ENCODE data around the gene BRCA2. TPM values are rescaled to one million over a fixed set of nuclear protein-coding genes. Genes with fewer than 3 reads are reported as not detected.

The BRCA2 gene
- total and polyA plus RNA-seq, 2 donors (not counting 1 experiment from before 2014, with no cell fraction given) = 1.2 to 6.0 TPM

- Mint-ChIP-seq H3K27ac (no peak overlapping the region), H3K9me3 (ENCODE audit: insufficient read depth) (no peaks in the 10 kb centered on the region), H3K4me3 (no peak overlapping the region), H3K27me3 (no peaks in the 10 kb centered on the region), H3K4me1 (no peaks in the 10 kb centered on the region)
- Histone ChIP-seq H4K20me1 (ENCODE audit: control insufficient read depth, insufficient read depth, low read length, poor library complexity, severe bottlenecking) (no peaks in the 10 kb centered on the region), H3K27me3 (replicated peaks in 1 of 4; ENCODE audit: control extremely low read depth in 1 of 4, control insufficient read depth in 3 of 4, insufficient read depth in 4 of 4, low read length in 3 of 4) (no peaks in the 10 kb centered on the region), H3K9me3 (ENCODE audit: control extremely low read depth in 1 of 3, control insufficient read depth in 2 of 3, insufficient read depth in 1 of 3, low read length in 2 of 3) (no peaks in the 10 kb centered on the region), H3K4me2 (replicated peaks; ENCODE audit: low read depth, low read length, poor library complexity, severe bottlenecking) (no peak overlapping the region), H3K9ac (ENCODE audit: low read length) (no peak overlapping the region), H2AFZ (ENCODE audit: insufficient read depth, low read depth, low read length, poor library complexity, severe bottlenecking) (no peak overlapping the region), H3K4me3 (ENCODE audit: control extremely low read depth in 1 of 5, extremely low read depth in 1 of 5, insufficient read depth in 1 of 5, low read depth in 2 of 5, low read length in 4 of 5) (no peak overlapping the region), H3K36me3 (replicated peaks in 1 of 2; ENCODE audit: control extremely low read depth in 1 of 2, control insufficient read depth in 1 of 2, extremely low read depth in 1 of 2, insufficient read depth in 2 of 2, low read length in 1 of 2) (no peaks in the 10 kb centered on the region), H3K79me2 (ENCODE audit: control insufficient read depth, insufficient read depth, low read length) (no peaks in the 10 kb centered on the region), H3K4me1 (ENCODE audit: control insufficient read depth in 2 of 2, insufficient read depth in 2 of 2, low read length in 2 of 2) (no peaks in the 10 kb centered on the region), H3K27ac (ENCODE audit: low read length in 2 of 2) (no peak overlapping the region)
- POLR2A ChIA-PET = no interaction called here
- WGBS (ENCODE audit: insufficient coverage) = 86% methylated on average over 2 of the region's 2 CpGs
- intact Hi-C loops (cut with micrococcal nuclease) = no loop called here
- DNase-seq (no peak), ATAC-seq (ENCODE audit: low read depth) (no peak)
- CTCF ChIA-PET = no interaction called here
- TF ChIP-seq CTCF (IDR thresholded peaks at IDR 0.05) (no peak), EZH2 (IDR thresholded peaks at IDR 0.05; ENCODE audit: borderline replicate concordance, insufficient read depth, low read depth, low read length, poor library complexity, severe bottlenecking) (no peak)
Observed at GRCh38 chr13:32384702-32385101, 69.4 kb downstream of the BRCA2 start.

- no peaks in the 10 kb centered on the region for H3K27me3 ChIP-seq (replicated peaks in 1 of 4; ENCODE audit: control extremely low read depth in 1 of 4, control insufficient read depth in 3 of 4, insufficient read depth in 4 of 4, low read length in 3 of 4)
- no peak overlapping the region for H3K9ac ChIP-seq (ENCODE audit: low read length)
- no peak for TF ChIP-seq CTCF (IDR thresholded peaks at IDR 0.05)
- CTCF ChIA-PET = no interaction called here
- no peak overlapping the region for H3K4me2 ChIP-seq (replicated peaks; ENCODE audit: low read depth, low read length, poor library complexity, severe bottlenecking)
- peaks cover 0 to 3% of the 10 kb centered on the region in 2 donors for H3K4me1 ChIP-seq (ENCODE audit: control insufficient read depth in 2 of 2, insufficient read depth in 2 of 2, low read length in 2 of 2)
- POLR2A ChIA-PET = no interaction called here
- Mint-ChIP-seq H3K4me1 (peaks cover 3% of the 10 kb centered on the region), H3K9me3 (ENCODE audit: insufficient read depth) (no peaks in the 10 kb centered on the region), H3K4me3 (no peak overlapping the region), H3K27me3 (no peaks in the 10 kb centered on the region), H3K27ac (no peak overlapping the region)
- no peak overlapping the region for H3K4me3 ChIP-seq (ENCODE audit: control extremely low read depth in 1 of 5, extremely low read depth in 1 of 5, insufficient read depth in 1 of 5, low read depth in 2 of 5, low read length in 4 of 5)
- H3K79me2 ChIP-seq (ENCODE audit: control insufficient read depth, insufficient read depth, low read length) = no peaks in the 10 kb centered on the region
- H4K20me1 ChIP-seq (ENCODE audit: control insufficient read depth, insufficient read depth, low read length, poor library complexity, severe bottlenecking) = no peaks in the 10 kb centered on the region
- intact Hi-C loops (cut with micrococcal nuclease) = no loop called here
- ATAC-seq (ENCODE audit: low read depth) (no peak), DNase-seq (no peak)
- H2AFZ ChIP-seq (ENCODE audit: insufficient read depth, low read depth, low read length, poor library complexity, severe bottlenecking) = no peak overlapping the region
- no peaks in the 10 kb centered on the region for H3K9me3 ChIP-seq (ENCODE audit: control extremely low read depth in 1 of 3, control insufficient read depth in 2 of 3, insufficient read depth in 1 of 3, low read length in 2 of 3)
- no peak overlapping the region for H3K27ac ChIP-seq (ENCODE audit: low read length in 2 of 2)
- H3K36me3 ChIP-seq (replicated peaks in 1 of 2; ENCODE audit: control extremely low read depth in 1 of 2, control insufficient read depth in 1 of 2, extremely low read depth in 1 of 2, insufficient read depth in 2 of 2, low read length in 1 of 2) = no peaks in the 10 kb centered on the region
Observed at GRCh38 chr13:32385410-32385809, 70.1 kb downstream of the BRCA2 start.

All from B cell (primary cell).